CD8-positive, alpha-beta memory T cell (primary cell): ENCODE results near the gene ATP9A. TPM values are rescaled to one million over a fixed set of nuclear protein-coding genes. Genes with fewer than 3 reads are reported as not detected.

Experiments used
- CTCF ChIA-PET: fragments of 350-600 bp; sonication (Branson Sonifier 250); formaldehyde crosslinking; loops from one replicate; lab custom pipeline; 2021; ENCODE audit warnings: antibody characterized with exemption; lab: Charles Lee
- POLR2A ChIA-PET: fragments of 350-600 bp; sonication (Branson Sonifier 250); formaldehyde crosslinking; loops from one replicate; lab custom pipeline; 2021; ENCODE audit warnings: antibody characterized with exemption; lab: Charles Lee
- DNase-seq, 5 donors: peaks; one replicate each; pipeline versions ENCODE4 v3.0.0 to v3.0.0-alpha.2; 2020 to 2022; ENCODE audit warnings: mixed read lengths in 1 of 5
- H3K27ac ChIP-seq: one replicate; pipeline ENCODE4 v1.7.0; 2013; ENCODE audit warnings: low read depth, mild to moderate bottlenecking, low read length, moderate library complexity
- H3K27me3 ChIP-seq: 2 replicates; pipeline ENCODE4 v1.7.0; 2013; ENCODE audit warnings: low read length, mild to moderate bottlenecking; ENCODE audit not compliant: insufficient read depth, poor library complexity, severe bottlenecking
- H3K36me3 ChIP-seq: 2 replicates; pipeline ENCODE4 v1.7.0; 2013; ENCODE audit warnings: mild to moderate bottlenecking, low read length, moderate library complexity; ENCODE audit not compliant: insufficient read depth
- H3K4me1 ChIP-seq: 2 replicates; pipeline ENCODE4 v1.7.0; 2013; ENCODE audit warnings: mild to moderate bottlenecking, low read length, moderate library complexity; ENCODE audit not compliant: insufficient read depth
- H3K4me3 ChIP-seq: 2 replicates; pipeline ENCODE4 v1.7.0; 2013; ENCODE audit warnings: mild to moderate bottlenecking, low read length
- H3K9me3 ChIP-seq: 2 replicates; pipeline ENCODE4 v1.7.0; 2013; ENCODE audit warnings: mild to moderate bottlenecking, low read length
- H3K27ac Mint-ChIP-seq, 8 donors: one replicate each; pipeline ENCODE4 v1.8.0; 2020 to 2021; ENCODE audit warnings: mixed read lengths in 8 of 8, mild to moderate bottlenecking in 6 of 8, inconsistent platforms in 3 of 8, moderate library complexity in 3 of 8
- H3K27me3 Mint-ChIP-seq, 2 donors: one replicate each; pipeline ENCODE4 v1.8.0; 2020 to 2021; ENCODE audit warnings: mixed read lengths in 2 of 2, mild to moderate bottlenecking in 1 of 2, moderate library complexity in 1 of 2
- H3K36me3 Mint-ChIP-seq, 3 donors: one replicate each; pipeline ENCODE4 v1.8.0; 2020 to 2021; ENCODE audit warnings: mixed read lengths in 3 of 3, inconsistent platforms in 1 of 3, mild to moderate bottlenecking in 1 of 3
- H3K4me1 Mint-ChIP-seq, 3 donors: one replicate each; pipeline ENCODE4 v1.8.0; 2020 to 2021; ENCODE audit warnings: mixed read lengths in 3 of 3, inconsistent platforms in 1 of 3, mild to moderate bottlenecking in 1 of 3
- H3K4me3 Mint-ChIP-seq, 7 donors: one replicate each; pipeline ENCODE4 v1.8.0; 2020 to 2021; ENCODE audit warnings: mixed read lengths in 7 of 7, mild to moderate bottlenecking in 6 of 7, moderate library complexity in 4 of 7, inconsistent platforms in 2 of 7
- H3K9me3 Mint-ChIP-seq, 5 donors: one replicate each; pipeline ENCODE4 v1.8.0; 2020 to 2022; ENCODE audit warnings: mixed read lengths in 5 of 5, mild to moderate bottlenecking in 3 of 5, moderate library complexity in 2 of 5, inconsistent platforms in 1 of 5
- polyA plus RNA-seq: library from polyadenylated mRNA; unstranded; fragments of 300-500 nt; fragmentation: Illumina TruSeq; gene quantifications from one replicate; pipeline ENCODE4 v1.2.3, GENCODE V29; 2021
- total RNA-seq, 2 experiments: library from RNA; stranded (reverse); gene quantifications; one replicate each; pipeline ENCODE4 v1.2.3, GENCODE V29; 2021

Gene ATP9A
- total and polyA plus RNA-seq, 3 experiments from 2014 or later: 0.46 to 2.3 (median 2.0) TPM

- DNase-seq: no peak
- no peaks in the 10 kb centered on the region for H3K27me3 ChIP-seq
- no peaks in the 10 kb centered on the region for H3K9me3 ChIP-seq
- Mint-ChIP-seq H3K4me1 (peaks cover 8 to 20% (median 20%) of the 10 kb centered on the region in 3 donors), H3K4me3 (no peak overlapping the region), H3K27me3 (peaks cover 18 to 39% of the 10 kb centered on the region in 2 donors), H3K27ac (peak overlapping the region in 1 of 8 donors; percentile 68), H3K9me3 (no peaks in the 10 kb centered on the region), H3K36me3 (peaks cover 0 to 8% (median 3%) of the 10 kb centered on the region in 3 donors)
- no peaks in the 10 kb centered on the region for H3K36me3 ChIP-seq
- ChIA-PET CTCF (interaction anchor here (1.1 kb wide), 1 partner anchor 21 kb away, joined by 3 read pairs; no protein-coding TSS in a partner anchor), POLR2A (no interaction called here)
- H3K4me3 ChIP-seq: no peak overlapping the region
- H3K27ac ChIP-seq: no peak overlapping the region
- no peaks in the 10 kb centered on the region for H3K4me1 ChIP-seq
Measured at GRCh38 chr20:51697096-51697826, 70.9 kb downstream of the ATP9A start.

DNA sequence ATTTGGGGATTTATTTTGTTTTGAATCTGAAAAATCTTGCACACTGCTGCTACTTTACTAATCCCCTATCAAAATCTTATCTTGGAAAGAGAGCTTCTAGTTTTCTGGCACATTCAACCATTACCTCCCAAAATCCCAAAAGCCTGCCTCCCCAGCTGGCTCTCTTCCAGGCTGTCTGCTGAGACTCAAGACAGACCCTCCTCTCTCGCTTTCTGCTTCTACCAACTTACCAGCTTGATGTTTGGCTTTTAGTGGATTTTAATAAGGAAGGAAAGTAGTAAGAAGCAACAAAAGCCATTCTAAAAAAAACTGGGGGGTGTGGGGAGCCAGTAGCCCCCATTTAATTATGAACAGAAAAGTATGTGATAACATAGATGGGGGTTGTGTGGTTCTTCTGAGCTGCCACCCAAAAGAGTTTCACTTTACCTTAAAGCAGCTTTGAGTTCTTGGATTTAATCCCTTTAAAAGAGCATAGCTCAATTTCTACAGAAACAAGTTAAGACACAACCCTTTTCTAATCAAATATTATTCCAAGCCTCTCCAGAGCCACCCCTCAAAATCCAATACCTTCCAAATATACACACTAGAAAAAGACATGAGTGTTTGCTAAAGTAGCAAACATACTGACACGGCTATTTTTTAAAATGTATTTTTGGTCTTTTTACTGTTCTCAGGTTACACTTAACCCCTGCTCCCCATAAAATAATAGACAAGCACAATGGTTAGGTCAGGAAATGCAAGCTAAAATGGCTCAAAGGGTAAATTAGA is 71.7 kb downstream of the ATP9A start:
- no peak overlapping the region for H3K4me3 ChIP-seq
- H3K9me3 ChIP-seq: no peaks in the 10 kb centered on the region
- POLR2A ChIA-PET: no interaction called here
- H3K27me3 ChIP-seq: no peaks in the 10 kb centered on the region
- Mint-ChIP-seq H3K36me3 (peaks cover 0 to 8% (median 3%) of the 10 kb centered on the region in 3 donors), H3K27ac (peak overlapping the region in 2 of 8 donors; percentile 14 to 89), H3K9me3 (no peaks in the 10 kb centered on the region), H3K4me1 (peaks cover 8 to 20% (median 20%) of the 10 kb centered on the region in 3 donors), H3K4me3 (peak overlapping the region in 2 of 7 donors; percentile 6 to 18), H3K27me3 (peaks cover 18 to 47% of the 10 kb centered on the region in 2 donors)
- no peak overlapping the region for H3K27ac ChIP-seq
- no peak for DNase-seq
- no peaks in the 10 kb centered on the region for H3K36me3 ChIP-seq
- no peaks in the 10 kb centered on the region for H3K4me1 ChIP-seq
- CTCF ChIA-PET: interaction anchor here (1.1 kb wide), 1 partner anchor 20 kb away, joined by 3 read pairs; no protein-coding TSS in a partner anchor

DNA sequence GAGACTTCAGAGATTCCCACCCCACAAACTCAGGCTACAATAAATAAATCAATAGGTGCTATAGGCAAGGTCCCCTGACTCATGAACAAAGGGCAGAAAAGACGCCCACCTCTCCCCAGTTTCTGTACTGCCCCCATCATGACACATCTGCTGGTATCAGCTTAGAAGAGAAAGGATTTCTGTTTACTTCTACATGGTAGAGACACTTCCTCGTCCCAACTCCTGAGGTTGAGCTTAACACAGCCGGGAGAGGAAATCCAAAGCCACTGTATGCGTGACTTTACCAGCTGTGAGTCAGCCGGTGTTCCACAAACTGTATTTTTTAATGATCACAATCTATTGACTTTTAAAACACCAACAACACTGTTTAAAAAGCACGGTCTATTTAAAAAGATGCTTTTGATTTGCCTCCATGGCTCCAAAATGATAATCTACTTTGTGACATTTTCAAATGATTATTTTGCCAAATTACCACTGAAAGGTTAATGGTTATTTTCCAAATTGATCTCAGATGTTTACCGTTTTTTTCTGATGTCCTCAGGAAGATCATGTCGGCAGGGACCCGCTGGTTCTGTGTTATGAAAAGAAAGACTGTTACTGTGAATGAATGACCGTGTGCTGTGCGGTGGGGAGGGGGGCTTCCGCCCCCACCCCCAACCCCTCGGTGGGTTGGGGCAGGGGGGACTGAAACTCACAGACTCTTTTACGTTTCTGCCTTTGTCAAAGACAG is 72.5 kb downstream of the ATP9A start:
- no peaks in the 10 kb centered on the region for H3K27me3 ChIP-seq
- no peak overlapping the region for H3K4me3 ChIP-seq
- no peaks in the 10 kb centered on the region for H3K4me1 ChIP-seq
- no peak overlapping the region for H3K27ac ChIP-seq
- Mint-ChIP-seq H3K4me1 (peaks cover 8 to 20% (median 20%) of the 10 kb centered on the region in 3 donors), H3K27ac (peak overlapping the region in 1 of 8 donors; percentile 17), H3K27me3 (peaks cover 18 to 49% of the 10 kb centered on the region in 2 donors), H3K36me3 (peaks cover 0 to 8% (median 3%) of the 10 kb centered on the region in 3 donors), H3K4me3 (peak overlapping the region in 3 of 7 donors; percentile 6 to 67 (median 18)), H3K9me3 (no peaks in the 10 kb centered on the region)
- ChIA-PET CTCF (interaction anchor here (1.1 kb wide), 1 partner anchor 19 kb away, joined by 3 read pairs; no protein-coding TSS in a partner anchor), POLR2A (no interaction called here)
- no peaks in the 10 kb centered on the region for H3K9me3 ChIP-seq
- no peak for DNase-seq
- H3K36me3 ChIP-seq: no peaks in the 10 kb centered on the region

DNA sequence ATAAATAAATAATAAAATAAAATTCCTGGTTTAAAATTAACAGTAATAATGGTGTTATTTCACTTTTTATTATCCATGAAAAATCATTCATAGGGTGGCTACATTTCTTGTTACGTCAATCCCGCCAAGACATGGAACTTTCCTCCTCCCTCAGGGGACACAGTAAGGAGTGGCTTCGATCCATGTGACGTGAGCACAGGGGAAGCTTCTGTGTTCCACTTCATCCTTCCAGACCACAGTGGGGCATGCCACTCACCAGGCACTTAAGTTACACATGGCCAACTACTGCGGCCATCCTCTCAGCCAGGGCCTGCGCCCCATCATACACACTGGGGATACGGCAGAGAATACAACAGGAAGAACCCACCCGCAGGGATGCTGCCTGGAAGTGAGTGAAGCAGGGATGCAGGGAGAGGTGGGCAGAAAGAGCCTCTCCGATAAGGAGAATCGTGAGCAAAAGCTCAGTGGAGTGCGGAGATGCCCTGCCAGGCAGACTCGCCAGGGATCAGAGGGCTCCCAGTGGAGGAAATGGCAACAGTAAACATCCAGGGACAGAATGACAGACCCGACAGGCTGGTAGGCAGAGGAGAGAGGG is 75.3 kb downstream of the ATP9A start:
- no peak for DNase-seq
- Histone ChIP-seq H3K4me3 (no peak overlapping the region), H3K36me3 (no peaks in the 10 kb centered on the region), H3K27ac (no peak overlapping the region), H3K9me3 (no peaks in the 10 kb centered on the region), H3K4me1 (no peaks in the 10 kb centered on the region), H3K27me3 (no peaks in the 10 kb centered on the region)
- Mint-ChIP-seq H3K9me3 (no peaks in the 10 kb centered on the region), H3K36me3 (peaks cover 0 to 8% (median 3%) of the 10 kb centered on the region in 3 donors), H3K27ac (no peak overlapping the region), H3K27me3 (peaks cover 19 to 46% of the 10 kb centered on the region in 2 donors), H3K4me1 (peaks cover 8 to 20% (median 20%) of the 10 kb centered on the region in 3 donors), H3K4me3 (peak overlapping the region in 1 of 7 donors; percentile 67)
- ChIA-PET CTCF (no interaction called here), POLR2A (no interaction called here)

DNA sequence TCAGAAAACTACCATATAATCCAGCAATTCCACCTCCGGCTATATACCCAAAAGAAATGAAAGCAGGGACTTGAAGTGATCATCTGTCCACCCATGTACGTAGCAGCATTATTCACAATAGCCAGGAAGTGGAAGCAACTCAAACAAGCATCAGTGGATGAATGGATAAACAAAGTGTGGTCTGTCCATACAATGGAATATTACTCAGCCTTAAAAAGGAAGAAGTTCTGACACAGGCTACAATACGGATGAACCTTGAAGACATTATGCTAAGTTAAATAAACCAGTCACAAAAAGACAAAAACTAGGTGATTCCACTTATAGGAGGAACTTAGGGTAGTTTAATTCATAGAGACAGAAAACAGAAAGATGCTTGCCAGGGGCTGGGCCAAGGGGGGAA is 76.5 kb downstream of the ATP9A start:
- Mint-ChIP-seq H3K4me1 (peaks cover 4 to 14% (median 14%) of the 10 kb centered on the region in 3 donors), H3K27me3 (peaks cover 19 to 42% of the 10 kb centered on the region in 2 donors), H3K9me3 (no peaks in the 10 kb centered on the region), H3K4me3 (no peak overlapping the region), H3K27ac (no peak overlapping the region), H3K36me3 (peaks cover 0 to 8% (median 3%) of the 10 kb centered on the region in 3 donors)
- H3K9me3 ChIP-seq: no peaks in the 10 kb centered on the region
- no peaks in the 10 kb centered on the region for H3K27me3 ChIP-seq
- no peak for DNase-seq
- no peaks in the 10 kb centered on the region for H3K36me3 ChIP-seq
- H3K4me3 ChIP-seq: no peak overlapping the region
- no peaks in the 10 kb centered on the region for H3K4me1 ChIP-seq
- no peak overlapping the region for H3K27ac ChIP-seq
- CTCF ChIA-PET: no interaction called here
- POLR2A ChIA-PET: no interaction called here

DNA sequence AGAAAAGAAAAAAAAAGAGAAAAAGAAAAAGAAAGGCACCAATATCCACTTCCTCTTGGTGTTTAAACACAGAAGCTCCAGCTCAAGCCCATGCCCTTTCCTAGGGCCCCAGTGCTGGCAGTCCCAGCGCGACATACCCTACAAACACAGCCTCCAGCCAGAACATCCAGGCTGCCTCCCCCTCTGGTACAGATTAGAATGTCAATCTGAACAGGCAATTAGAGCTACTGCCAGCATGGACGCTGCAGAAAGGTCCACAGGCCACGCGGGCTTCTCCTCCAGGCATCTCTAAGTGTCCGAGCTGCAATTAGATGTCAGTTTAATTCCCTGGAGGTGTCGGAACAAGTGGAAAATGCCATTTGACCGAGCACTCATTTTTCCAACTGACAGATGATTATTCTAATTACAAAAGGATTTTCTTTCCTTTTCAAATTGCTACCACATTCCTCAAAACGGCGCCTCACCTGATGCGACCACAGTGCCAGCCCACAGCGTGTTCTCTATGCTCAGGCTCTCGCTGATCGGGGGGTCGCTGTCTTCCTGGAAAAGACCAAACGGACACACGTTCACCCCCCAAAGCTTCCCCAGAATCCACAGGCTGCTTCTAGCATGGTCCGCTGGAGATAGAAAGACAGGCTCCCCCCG is 79.5 kb downstream of the ATP9A start:
- H3K9me3 ChIP-seq: no peaks in the 10 kb centered on the region
- H3K4me1 ChIP-seq: no peaks in the 10 kb centered on the region
- peak overlapping the region in 1 of 8 donors; percentile 73 for H3K27ac Mint-ChIP-seq
- no peak overlapping the region for H3K4me3 Mint-ChIP-seq
- DNase-seq: no peak
- H3K9me3 Mint-ChIP-seq: no peaks in the 10 kb centered on the region
- H3K27ac ChIP-seq: no peak overlapping the region
- ChIA-PET POLR2A (no interaction called here), CTCF (no interaction called here)
- no peaks in the 10 kb centered on the region for H3K27me3 ChIP-seq
- peaks cover 0 to 5% (median 4%) of the 10 kb centered on the region in 3 donors for H3K36me3 Mint-ChIP-seq
- no peaks in the 10 kb centered on the region for H3K36me3 ChIP-seq
- H3K4me1 Mint-ChIP-seq: peaks cover 0 to 3% (median 3%) of the 10 kb centered on the region in 3 donors
- H3K4me3 ChIP-seq: no peak overlapping the region
- peaks cover 7 to 20% of the 10 kb centered on the region in 2 donors for H3K27me3 Mint-ChIP-seq

DNA sequence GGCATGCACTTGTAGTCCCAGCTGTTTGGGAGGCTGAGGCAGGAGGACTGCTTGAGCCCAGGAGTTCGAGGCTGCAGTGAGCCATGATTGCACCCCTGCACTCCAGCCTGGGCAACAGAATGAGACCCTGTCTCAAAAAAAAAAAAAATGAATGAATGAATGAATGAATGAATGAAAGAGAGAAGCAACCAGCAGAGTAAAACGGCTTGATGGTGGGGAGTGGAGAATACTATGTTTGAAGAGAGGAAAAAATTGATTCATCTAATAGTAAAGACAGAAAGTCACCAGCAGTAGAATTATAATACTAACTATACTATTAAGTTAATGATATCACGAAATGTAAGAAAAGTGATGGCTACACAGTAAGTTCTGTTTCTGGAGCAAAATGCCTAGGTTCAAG is 80.6 kb downstream of the ATP9A start:
- Histone ChIP-seq H3K9me3 (no peaks in the 10 kb centered on the region), H3K4me3 (no peak overlapping the region), H3K36me3 (no peaks in the 10 kb centered on the region), H3K27ac (no peak overlapping the region), H3K27me3 (no peaks in the 10 kb centered on the region), H3K4me1 (no peaks in the 10 kb centered on the region)
- Mint-ChIP-seq H3K36me3 (peaks cover 0 to 1% (median 0%) of the 10 kb centered on the region in 3 donors), H3K27me3 (peaks cover 5 to 14% of the 10 kb centered on the region in 2 donors), H3K9me3 (no peaks in the 10 kb centered on the region), H3K27ac (no peak overlapping the region), H3K4me3 (no peak overlapping the region), H3K4me1 (peaks cover 0 to 3% (median 3%) of the 10 kb centered on the region in 3 donors)
- no peak for DNase-seq
- POLR2A ChIA-PET: no interaction called here
- CTCF ChIA-PET: no interaction called here
